Activated naive CD8-positive, alpha-beta T cell (primary cell): Measurements from ENCODE around the gene APLP2.

Source experiments
- H3K27ac Mint-ChIP-seq: one replicate; pipeline ENCODE4 v1.8.0; 2021; ENCODE audit warnings: mixed read lengths
- H3K27me3 Mint-ChIP-seq: one replicate; pipeline ENCODE4 v1.8.0; 2021; ENCODE audit warnings: mixed read lengths
- H3K36me3 Mint-ChIP-seq: one replicate; pipeline ENCODE4 v1.8.0; 2021; ENCODE audit warnings: mixed read lengths
- H3K4me1 Mint-ChIP-seq: one replicate; pipeline ENCODE4 v1.8.0; 2021; ENCODE audit warnings: low read depth, mixed read lengths
- H3K4me3 Mint-ChIP-seq: one replicate; pipeline ENCODE4 v1.8.0; 2021; ENCODE audit warnings: mild to moderate bottlenecking, mixed read lengths
- H3K9me3 Mint-ChIP-seq: one replicate; pipeline ENCODE4 v1.8.0; 2021; ENCODE audit warnings: low read depth, mixed read lengths

The APLP2 gene

GRCh38 chr11:130110339-130111108, 40.8 kb downstream of the APLP2 start:
- no peaks in the 10 kb centered on the region for H3K4me1 Mint-ChIP-seq
- peaks cover 32% of the 10 kb centered on the region for H3K36me3 Mint-ChIP-seq
- no peaks in the 10 kb centered on the region for H3K9me3 Mint-ChIP-seq
- H3K4me3 Mint-ChIP-seq = no peak overlapping the region
- H3K27ac Mint-ChIP-seq = no peak overlapping the region
- H3K27me3 Mint-ChIP-seq = peaks cover 5% of the 10 kb centered on the region

GRCh38 chr11:130112071-130112830, 42.6 kb downstream of the APLP2 start:
- H3K36me3 Mint-ChIP-seq = peaks cover 31% of the 10 kb centered on the region
- no peak overlapping the region for H3K4me3 Mint-ChIP-seq
- no peaks in the 10 kb centered on the region for H3K9me3 Mint-ChIP-seq
- H3K27me3 Mint-ChIP-seq = peaks cover 5% of the 10 kb centered on the region
- no peak overlapping the region for H3K27ac Mint-ChIP-seq
- H3K4me1 Mint-ChIP-seq = no peaks in the 10 kb centered on the region

DNA sequence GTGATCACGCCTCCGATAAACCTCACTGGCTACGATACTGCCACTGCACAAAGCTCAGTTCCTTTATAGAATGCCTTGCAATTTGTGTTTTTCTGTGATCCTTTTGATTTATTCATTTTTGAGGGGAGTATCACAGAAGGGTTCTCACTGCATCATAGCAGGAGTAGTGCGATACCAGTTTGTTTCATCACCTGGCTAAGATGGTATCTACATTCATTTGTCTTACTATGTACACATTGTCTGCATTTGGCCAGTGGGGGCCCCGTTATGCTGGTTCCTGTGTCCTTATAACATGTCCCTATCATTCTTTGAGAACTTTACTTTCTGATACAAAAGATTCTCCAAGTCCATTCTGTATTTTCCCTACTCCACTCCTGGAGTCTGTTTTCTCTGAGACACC, 44.6 kb downstream of the APLP2 start:
- Mint-ChIP-seq H3K27ac (no peak overlapping the region), H3K4me1 (peaks cover 15% of the 10 kb centered on the region), H3K36me3 (peaks cover 26% of the 10 kb centered on the region)

GRCh38 chr11:130114726-130115125, 45.0 kb downstream of the APLP2 start:
- Mint-ChIP-seq H3K4me3 (no peak overlapping the region), H3K27me3 (peaks cover 5% of the 10 kb centered on the region), H3K4me1 (peaks cover 20% of the 10 kb centered on the region), H3K27ac (no peak overlapping the region), H3K36me3 (peaks cover 26% of the 10 kb centered on the region), H3K9me3 (no peaks in the 10 kb centered on the region)

More for the DNA sequence above, 44.6 kb downstream of the APLP2 start:
- Mint-ChIP-seq H3K9me3 (no peaks in the 10 kb centered on the region), H3K27me3 (peaks cover 5% of the 10 kb centered on the region), H3K4me3 (no peak overlapping the region)

- H3K27ac Mint-ChIP-seq = no peak overlapping the region
- peaks cover 7% of the 10 kb centered on the region for H3K27me3 Mint-ChIP-seq
- no peak overlapping the region for H3K4me3 Mint-ChIP-seq
- no peaks in the 10 kb centered on the region for H3K9me3 Mint-ChIP-seq
- H3K36me3 Mint-ChIP-seq = peaks cover 25% of the 10 kb centered on the region
- H3K4me1 Mint-ChIP-seq = peaks cover 23% of the 10 kb centered on the region
Measured at GRCh38 chr11:130115218-130115617, 45.5 kb downstream of the APLP2 start.

DNA sequence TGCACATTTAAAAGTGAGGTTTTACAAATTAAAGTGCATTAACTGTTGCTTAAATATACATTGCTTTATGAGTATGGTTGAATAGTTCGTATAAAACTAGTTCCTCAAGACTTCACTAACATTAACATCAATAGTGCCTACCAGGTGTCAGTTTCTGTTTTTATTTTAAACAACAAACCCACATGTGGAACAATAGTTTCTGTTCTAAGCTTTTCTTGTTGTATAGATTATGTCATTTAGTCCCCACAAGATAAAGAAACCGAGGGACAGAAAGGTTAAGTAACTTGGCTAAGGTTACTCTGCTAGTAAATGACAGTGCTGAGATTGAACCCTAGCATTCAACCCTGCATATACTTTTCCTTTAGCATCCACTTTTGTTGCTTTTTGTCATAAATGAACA, 48.5 kb downstream of the APLP2 start:
- H3K27ac Mint-ChIP-seq = no peak overlapping the region
- H3K4me1 Mint-ChIP-seq = peaks cover 46% of the 10 kb centered on the region

DNA sequence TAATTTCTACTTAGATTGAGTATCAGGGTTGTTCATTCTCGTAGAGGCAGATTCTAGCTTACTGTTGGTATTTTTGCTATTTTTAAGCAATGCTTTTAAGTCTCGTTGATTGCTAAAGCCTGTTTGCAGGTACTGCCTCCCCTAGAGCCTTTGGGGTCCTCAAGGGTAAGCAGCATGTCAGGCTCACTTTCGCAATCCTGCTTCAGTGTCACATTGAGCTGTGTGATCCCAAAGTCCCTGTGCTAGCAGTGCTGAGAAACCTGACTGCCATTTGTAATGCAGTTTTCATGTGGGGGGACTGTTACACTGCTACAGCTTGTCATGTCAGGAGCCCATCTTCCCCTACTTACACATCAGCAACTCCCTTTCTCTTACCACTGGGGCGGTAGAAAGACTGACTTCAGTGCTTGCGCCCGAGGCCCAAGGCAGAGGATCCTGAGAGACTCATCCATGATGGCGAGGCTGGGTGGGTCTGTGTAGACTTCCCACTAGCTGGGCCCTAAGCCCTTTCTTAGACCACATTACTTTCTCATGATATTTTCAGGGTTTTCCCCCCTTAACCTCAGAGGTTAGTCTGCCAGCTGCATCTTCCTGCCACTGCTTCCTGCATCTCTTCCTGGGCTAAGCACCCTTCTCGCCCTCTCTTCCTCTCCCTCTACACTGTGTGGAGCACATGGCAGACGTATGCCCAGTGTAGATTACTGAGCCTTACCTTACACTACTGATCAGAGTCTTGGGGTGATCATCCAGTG, 49.1 kb downstream of the APLP2 start:
- Mint-ChIP-seq H3K4me1 (peaks cover 46% of the 10 kb centered on the region), H3K4me3 (peak overlapping the region; percentile 27), H3K27me3 (peaks cover 9% of the 10 kb centered on the region), H3K36me3 (peaks cover 14% of the 10 kb centered on the region), H3K9me3 (no peaks in the 10 kb centered on the region), H3K27ac (no peak overlapping the region)

More for the DNA sequence above, 48.5 kb downstream of the APLP2 start:
- Mint-ChIP-seq H3K4me3 (no peak overlapping the region), H3K27me3 (peaks cover 10% of the 10 kb centered on the region), H3K36me3 (peaks cover 11% of the 10 kb centered on the region), H3K9me3 (no peaks in the 10 kb centered on the region)

GRCh38 chr11:130120045-130120444, 50.4 kb downstream of the APLP2 start:
- Mint-ChIP-seq H3K4me1 (peaks cover 46% of the 10 kb centered on the region), H3K27me3 (peaks cover 7% of the 10 kb centered on the region), H3K27ac (no peak overlapping the region), H3K4me3 (no peak overlapping the region), H3K9me3 (no peaks in the 10 kb centered on the region), H3K36me3 (peaks cover 19% of the 10 kb centered on the region)

DNA sequence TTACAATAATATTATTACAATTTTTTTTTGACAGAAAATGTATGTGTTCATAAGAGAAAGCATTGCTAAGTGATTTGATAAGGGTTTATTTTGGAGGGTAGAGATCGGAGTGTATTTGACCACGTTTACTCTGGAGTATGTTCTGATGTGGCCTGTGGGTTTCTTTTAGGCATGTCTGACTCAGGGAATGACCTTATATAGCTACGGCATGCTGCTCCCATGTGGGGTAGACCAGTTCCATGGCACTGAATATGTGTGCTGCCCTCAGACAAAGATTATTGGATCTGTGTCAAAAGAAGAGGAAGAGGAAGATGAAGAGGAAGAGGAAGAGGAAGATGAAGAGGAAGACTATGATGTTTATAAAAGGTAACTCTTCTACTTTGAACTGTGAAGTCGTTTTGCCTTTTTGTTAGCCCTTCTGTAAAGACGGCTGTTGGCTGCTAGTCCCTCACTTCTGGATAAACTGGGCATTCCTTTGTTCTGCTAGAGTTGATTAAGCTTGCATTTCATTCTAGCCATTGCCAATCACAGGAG, 51.8 kb downstream of the APLP2 start:
- peaks cover 17% of the 10 kb centered on the region for H3K36me3 Mint-ChIP-seq
- H3K27ac Mint-ChIP-seq = no peak overlapping the region
- H3K4me1 Mint-ChIP-seq = peaks cover 46% of the 10 kb centered on the region
- no peaks in the 10 kb centered on the region for H3K9me3 Mint-ChIP-seq
- H3K27me3 Mint-ChIP-seq = peaks cover 7% of the 10 kb centered on the region
- H3K4me3 Mint-ChIP-seq = no peak overlapping the region

DNA sequence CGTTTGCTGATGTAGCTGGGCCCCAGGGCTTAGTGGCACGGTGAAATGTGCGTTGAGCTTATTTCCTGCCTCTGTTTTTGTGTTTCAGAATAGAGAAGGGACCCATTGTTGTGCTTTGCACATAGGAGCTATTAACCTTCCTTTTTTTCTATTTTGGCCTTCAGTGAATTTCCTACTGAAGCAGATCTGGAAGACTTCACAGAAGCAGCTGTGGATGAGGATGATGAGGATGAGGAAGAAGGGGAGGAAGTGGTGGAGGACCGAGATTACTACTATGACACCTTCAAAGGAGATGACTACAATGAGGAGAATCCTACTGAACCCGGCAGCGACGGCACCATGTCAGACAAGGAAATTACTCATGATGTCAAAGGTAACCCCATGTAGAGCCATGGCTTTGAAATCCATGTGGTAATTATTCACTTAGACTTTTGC, 52.5 kb downstream of the APLP2 start:
- peak overlapping the region; percentile 34 for H3K27ac Mint-ChIP-seq
- H3K4me3 Mint-ChIP-seq = peak overlapping the region; percentile 32
- peaks cover 46% of the 10 kb centered on the region for H3K4me1 Mint-ChIP-seq
- H3K9me3 Mint-ChIP-seq = no peaks in the 10 kb centered on the region
- H3K36me3 Mint-ChIP-seq = peaks cover 20% of the 10 kb centered on the region
- peaks cover 7% of the 10 kb centered on the region for H3K27me3 Mint-ChIP-seq

GRCh38 chr11:130123414-130124040, 53.8 kb downstream of the APLP2 start:
- Mint-ChIP-seq H3K9me3 (no peaks in the 10 kb centered on the region), H3K4me3 (no peak overlapping the region), H3K27me3 (peaks cover 7% of the 10 kb centered on the region), H3K36me3 (peaks cover 20% of the 10 kb centered on the region), H3K27ac (no peak overlapping the region), H3K4me1 (peaks cover 38% of the 10 kb centered on the region)

DNA sequence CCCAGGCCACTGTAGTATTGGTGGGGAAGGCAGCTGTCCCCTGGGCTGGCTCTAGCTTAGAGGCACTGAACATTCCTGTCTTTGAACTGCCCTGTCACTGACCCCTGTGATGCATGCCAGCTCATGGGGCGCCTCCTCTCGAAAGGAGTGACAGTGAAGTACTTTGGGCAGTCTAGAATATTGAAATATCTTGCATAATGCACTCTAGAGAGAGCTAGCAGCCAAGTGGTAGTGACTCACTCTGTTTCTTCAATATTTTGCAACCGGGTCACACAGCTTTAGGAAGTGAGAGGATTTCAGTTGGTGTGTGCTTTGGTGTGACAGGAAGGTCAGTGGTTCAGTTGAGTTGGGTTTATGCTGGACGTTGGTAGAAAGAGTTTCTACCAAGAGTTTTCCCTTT, 54.4 kb downstream of the APLP2 start:
- Mint-ChIP-seq H3K4me1 (peaks cover 33% of the 10 kb centered on the region), H3K27ac (no peak overlapping the region), H3K9me3 (no peaks in the 10 kb centered on the region)

DNA sequence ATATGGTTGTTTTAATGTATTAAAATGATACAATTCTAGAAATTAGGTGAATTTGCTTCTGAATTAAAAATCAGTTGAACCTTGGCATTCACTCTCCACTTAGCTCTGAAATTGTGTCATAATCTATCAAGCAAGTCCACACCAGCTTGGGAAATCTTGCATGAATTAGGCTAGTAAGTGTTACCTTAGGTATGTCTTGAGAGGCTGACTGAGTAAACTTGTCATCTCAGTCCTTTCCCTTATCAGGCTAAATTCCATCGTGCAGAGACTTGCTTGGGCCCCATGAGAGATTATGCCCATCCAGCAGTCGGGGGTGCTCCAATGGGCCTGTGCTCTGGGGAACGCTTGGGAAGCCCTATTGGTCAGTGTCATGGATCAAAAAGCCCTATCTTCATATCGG, 55.9 kb downstream of the APLP2 start:
- Mint-ChIP-seq H3K36me3 (peaks cover 23% of the 10 kb centered on the region), H3K4me1 (peaks cover 19% of the 10 kb centered on the region), H3K9me3 (no peaks in the 10 kb centered on the region), H3K27ac (no peak overlapping the region), H3K27me3 (peaks cover 5% of the 10 kb centered on the region), H3K4me3 (no peak overlapping the region)

More for the DNA sequence above, 54.4 kb downstream of the APLP2 start:
- peaks cover 22% of the 10 kb centered on the region for H3K36me3 Mint-ChIP-seq
- no peak overlapping the region for H3K4me3 Mint-ChIP-seq
- H3K27me3 Mint-ChIP-seq = peaks cover 7% of the 10 kb centered on the region

- Mint-ChIP-seq H3K27me3 (peaks cover 5% of the 10 kb centered on the region), H3K36me3 (peaks cover 26% of the 10 kb centered on the region), H3K27ac (no peak overlapping the region)
Measured at GRCh38 chr11:130126516-130126915, 56.8 kb downstream of the APLP2 start.

More at GRCh38 chr11:130126516-130126915, 56.8 kb downstream of the APLP2 start:
- no peaks in the 10 kb centered on the region for H3K9me3 Mint-ChIP-seq
- peaks cover 10% of the 10 kb centered on the region for H3K4me1 Mint-ChIP-seq
- no peak overlapping the region for H3K4me3 Mint-ChIP-seq
